WERI-Rb-1 (cell line): ENCODE data around the gene SIM1.

Experiments
- DNase-seq: peaks from one replicate; pipeline ENCODE4 v3.0.0-alpha.2; 2020
- H3K27ac ChIP-seq: fragments of 250-450 bp; sonication (Bioruptor Pico); 2 replicates; pipeline ENCODE4 v1.5.1; 2020; ENCODE audit warnings: mild to moderate bottlenecking, moderate library complexity
- H3K27me3 ChIP-seq: fragments of 250-450 bp; sonication (Bioruptor Pico); 2 replicates; pipeline ENCODE4 v1.5.1; 2021; ENCODE audit warnings: mild to moderate bottlenecking, low read depth, moderate library complexity; ENCODE audit not compliant: insufficient read depth, severe bottlenecking
- H3K36me3 ChIP-seq: fragments of 250-450 bp; sonication (Bioruptor Pico); 2 replicates; pipeline ENCODE4 v1.5.1; 2020; ENCODE audit warnings: mild to moderate bottlenecking, moderate library complexity
- H3K4me3 ChIP-seq: 2 replicates; pipeline ENCODE4 v1.5.1; 2011; ENCODE audit warnings: low read depth, mild to moderate bottlenecking, control low read depth, low read length
- H3K9me3 ChIP-seq: fragments of 250-450 bp; sonication (Bioruptor Pico); 2 replicates; pipeline ENCODE4 v1.5.1; 2021; ENCODE audit warnings: mild to moderate bottlenecking, moderate library complexity; ENCODE audit not compliant: severe bottlenecking
- TF ChIP-seq, protein P1 (sequence below): IDR thresholded peaks from 2 replicates; pipeline ENCODE4 v1.5.1; 2011; ENCODE audit warnings: low read depth, mild to moderate bottlenecking, control low read depth, inconsistent platforms, low read length

The SIM1 gene

DNA sequence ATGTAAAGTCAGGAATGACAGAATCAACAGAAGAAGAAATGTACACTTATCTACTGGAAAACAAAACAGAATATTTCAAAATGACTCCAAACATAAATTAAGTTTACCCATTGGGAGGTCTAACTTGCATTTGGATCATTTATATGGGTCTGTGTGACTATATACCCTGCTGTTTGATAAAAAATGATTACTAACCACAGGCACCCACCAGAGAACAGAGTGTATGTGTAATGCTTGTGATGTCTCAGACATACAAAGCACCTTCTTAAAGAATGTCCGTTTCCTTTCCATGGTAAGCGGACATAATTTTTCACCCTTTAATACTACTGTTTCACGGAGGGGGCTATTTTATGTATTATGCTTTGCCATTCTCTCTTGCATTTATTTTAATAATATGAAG is 19.2 kb downstream of the SIM1 start:
- Histone ChIP-seq H3K4me3 (no peak overlapping the region), H3K36me3 (no peaks in the 10 kb centered on the region), H3K27me3 (no peaks in the 10 kb centered on the region), H3K27ac (no peak overlapping the region), H3K9me3 (no peaks in the 10 kb centered on the region)
- no peak for DNase-seq
- TF ChIP-seq, protein P1, sequence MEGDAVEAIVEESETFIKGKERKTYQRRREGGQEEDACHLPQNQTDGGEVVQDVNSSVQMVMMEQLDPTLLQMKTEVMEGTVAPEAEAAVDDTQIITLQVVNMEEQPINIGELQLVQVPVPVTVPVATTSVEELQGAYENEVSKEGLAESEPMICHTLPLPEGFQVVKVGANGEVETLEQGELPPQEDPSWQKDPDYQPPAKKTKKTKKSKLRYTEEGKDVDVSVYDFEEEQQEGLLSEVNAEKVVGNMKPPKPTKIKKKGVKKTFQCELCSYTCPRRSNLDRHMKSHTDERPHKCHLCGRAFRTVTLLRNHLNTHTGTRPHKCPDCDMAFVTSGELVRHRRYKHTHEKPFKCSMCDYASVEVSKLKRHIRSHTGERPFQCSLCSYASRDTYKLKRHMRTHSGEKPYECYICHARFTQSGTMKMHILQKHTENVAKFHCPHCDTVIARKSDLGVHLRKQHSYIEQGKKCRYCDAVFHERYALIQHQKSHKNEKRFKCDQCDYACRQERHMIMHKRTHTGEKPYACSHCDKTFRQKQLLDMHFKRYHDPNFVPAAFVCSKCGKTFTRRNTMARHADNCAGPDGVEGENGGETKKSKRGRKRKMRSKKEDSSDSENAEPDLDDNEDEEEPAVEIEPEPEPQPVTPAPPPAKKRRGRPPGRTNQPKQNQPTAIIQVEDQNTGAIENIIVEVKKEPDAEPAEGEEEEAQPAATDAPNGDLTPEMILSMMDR: no peak

DNA sequence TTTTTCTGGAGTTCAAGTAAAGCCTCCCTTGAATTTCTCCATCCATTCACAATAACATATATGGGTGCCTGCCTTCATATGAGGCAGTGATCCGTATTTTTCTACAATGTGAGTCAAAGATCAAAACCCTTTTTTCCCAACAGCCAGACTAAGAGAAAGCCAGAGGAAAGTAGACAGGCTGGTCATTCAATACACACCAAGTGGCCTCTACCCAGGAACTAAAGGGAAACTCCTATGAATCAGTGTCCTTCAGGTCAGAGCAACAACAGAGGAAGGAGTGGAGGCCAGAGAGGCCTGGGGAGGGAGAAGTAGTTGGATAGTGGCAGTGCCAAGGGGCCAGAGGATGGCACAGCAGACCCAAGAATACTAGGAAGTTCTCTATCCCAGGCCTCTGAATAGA is 23.8 kb downstream of the SIM1 start:
- no peak overlapping the region for H3K4me3 ChIP-seq
- no peak overlapping the region for H3K27ac ChIP-seq
- no peaks in the 10 kb centered on the region for H3K36me3 ChIP-seq
- no peak for DNase-seq
- TF ChIP-seq, protein P1: no peak
- H3K27me3 ChIP-seq: no peaks in the 10 kb centered on the region
- H3K9me3 ChIP-seq: no peaks in the 10 kb centered on the region

DNA sequence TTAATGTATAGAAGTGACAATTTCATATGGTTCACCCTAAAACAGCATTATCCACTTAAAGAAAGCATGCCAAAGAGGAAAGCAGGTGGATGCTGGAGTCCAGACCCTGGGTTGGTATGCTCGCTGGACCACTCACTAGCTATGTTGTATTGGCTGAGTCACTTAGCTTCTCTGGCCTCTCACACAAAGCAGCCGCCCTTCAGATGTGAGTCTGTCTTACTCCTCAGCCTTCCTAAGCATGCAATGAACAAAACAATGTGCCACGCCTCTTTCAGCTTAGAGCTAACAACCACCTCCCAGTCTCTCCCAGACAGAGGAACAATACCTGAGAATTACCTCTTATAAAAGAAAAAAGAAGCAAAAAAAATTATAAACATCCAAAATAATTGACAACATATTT is 29.4 kb downstream of the SIM1 start:
- no peaks in the 10 kb centered on the region for H3K36me3 ChIP-seq
- TF ChIP-seq, protein P1: no peak
- H3K27ac ChIP-seq: no peak overlapping the region
- H3K4me3 ChIP-seq: no peak overlapping the region
- H3K27me3 ChIP-seq: no peaks in the 10 kb centered on the region
- no peak for DNase-seq
- no peaks in the 10 kb centered on the region for H3K9me3 ChIP-seq

DNA sequence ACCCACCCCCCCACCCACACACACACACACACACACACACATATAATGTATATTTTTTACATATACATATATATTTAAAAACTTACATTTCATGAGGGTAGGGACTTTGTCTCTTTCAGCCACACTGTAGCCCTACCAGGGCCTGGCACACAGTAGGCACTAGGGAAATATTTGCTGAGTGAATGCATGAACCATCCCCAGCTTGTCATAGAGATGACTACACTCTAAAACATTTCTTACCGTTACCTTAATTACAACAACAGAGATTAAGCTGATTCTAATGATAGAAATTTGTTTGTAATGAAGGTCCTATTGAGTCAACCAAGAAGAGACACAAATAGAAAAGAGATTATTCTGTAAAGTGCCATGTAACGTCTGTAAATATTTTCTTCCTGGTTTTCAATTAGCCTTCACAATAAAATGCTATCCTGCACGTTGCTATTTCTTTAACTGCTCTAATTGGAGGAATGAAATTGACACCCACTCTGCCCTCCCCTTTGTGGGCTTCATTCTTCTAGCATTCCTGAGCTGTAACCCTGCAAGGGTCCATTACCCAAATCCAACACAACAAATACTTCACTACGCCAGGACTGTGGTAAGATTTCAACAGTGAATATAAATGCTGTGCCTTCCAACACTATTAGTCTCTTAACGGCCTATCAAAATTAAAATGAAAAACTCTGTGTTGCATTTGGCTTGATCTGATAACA is 30.8 kb downstream of the SIM1 start:
- Histone ChIP-seq H3K36me3 (no peaks in the 10 kb centered on the region), H3K27ac (no peak overlapping the region), H3K9me3 (no peaks in the 10 kb centered on the region), H3K27me3 (no peaks in the 10 kb centered on the region), H3K4me3 (no peak overlapping the region)
- TF ChIP-seq, protein P1: no peak
- DNase-seq: no peak

DNA sequence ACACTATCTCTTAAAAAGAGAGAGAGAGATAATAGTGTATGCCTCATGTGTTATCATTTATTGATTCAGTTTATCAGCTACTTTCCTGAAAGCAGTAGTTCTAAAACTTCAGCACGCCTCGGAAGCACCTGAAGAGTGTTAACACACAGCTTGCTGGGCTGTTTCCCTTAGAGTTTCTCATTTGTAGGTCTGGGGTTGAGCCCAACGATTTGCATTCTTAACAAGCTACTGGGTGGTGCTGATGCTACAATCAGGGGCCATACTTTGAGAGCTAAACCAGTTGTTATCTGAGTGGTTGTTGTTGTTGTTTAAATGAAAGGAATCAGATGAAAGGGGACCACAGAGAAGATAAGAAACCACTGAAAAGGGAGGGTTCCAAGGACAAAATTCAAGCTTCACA is 32.6 kb downstream of the SIM1 start:
- Histone ChIP-seq H3K36me3 (no peaks in the 10 kb centered on the region), H3K27ac (no peak overlapping the region), H3K9me3 (no peaks in the 10 kb centered on the region), H3K27me3 (no peaks in the 10 kb centered on the region), H3K4me3 (no peak overlapping the region)
- DNase-seq: no peak
- TF ChIP-seq, protein P1: no peak

DNA sequence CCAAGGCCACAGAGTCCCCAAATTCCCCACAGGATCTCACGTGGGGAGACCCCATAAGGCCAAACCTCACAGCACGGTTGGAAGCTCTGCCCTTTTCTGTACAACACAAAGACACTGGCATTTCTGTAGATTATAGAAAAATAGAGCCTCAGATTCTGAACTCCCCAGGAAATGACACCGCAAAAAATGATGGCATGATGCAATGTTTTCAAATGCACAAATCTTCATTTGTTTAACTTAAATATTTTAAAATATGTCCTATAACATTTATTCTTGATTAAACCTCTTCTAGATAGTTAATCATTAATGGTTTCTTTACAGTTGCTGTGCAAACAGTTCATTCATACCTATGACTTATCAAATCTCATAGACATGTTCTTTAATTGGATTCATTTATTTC is 33.8 kb downstream of the SIM1 start:
- H3K4me3 ChIP-seq: no peak overlapping the region
- DNase-seq: no peak
- H3K27me3 ChIP-seq: no peaks in the 10 kb centered on the region
- no peak overlapping the region for H3K27ac ChIP-seq
- no peaks in the 10 kb centered on the region for H3K36me3 ChIP-seq
- TF ChIP-seq, protein P1: no peak
- H3K9me3 ChIP-seq: no peaks in the 10 kb centered on the region
